DOHH2 (cell line): Measurements from ENCODE around the gene RELN.

ENCODE experiments used
- H3F3A ChIP-seq: fragments of 200-600 bp; sonication (generic), shearing (Covaris generic); 2 replicates; pipeline ENCODE4 v1.6.0; 2016; ENCODE audit warnings: antibody characterized with exemption, mild to moderate bottlenecking; ENCODE audit not compliant: control insufficient read depth, insufficient read depth
- H3K27ac ChIP-seq: fragments of 200-600 bp; sonication (generic); 2 replicates; pipeline ENCODE4 v1.5.1; 2014; ENCODE audit warnings: low read depth, mild to moderate bottlenecking, low read length, moderate library complexity
- H3K27me3 ChIP-seq: fragments of 200-600 bp; sonication (generic); 2 replicates; pipeline ENCODE4 v1.6.1; 2014; ENCODE audit warnings: mild to moderate bottlenecking, low read length, mixed read lengths; ENCODE audit not compliant: control insufficient read depth
- H3K36me3 ChIP-seq: fragments of 200-600 bp; sonication (generic); 2 replicates; pipeline ENCODE4 v1.6.1; 2014; ENCODE audit warnings: mild to moderate bottlenecking, low read length, moderate library complexity, mixed read lengths; ENCODE audit not compliant: control insufficient read depth
- H3K4me1 ChIP-seq: fragments of 200-600 bp; sonication (generic); 2 replicates; pipeline ENCODE4 v1.6.1; 2014; ENCODE audit warnings: mild to moderate bottlenecking, low read length, mixed read lengths; ENCODE audit not compliant: control insufficient read depth
- H3K4me2 ChIP-seq: fragments of 200-600 bp; sonication (generic); 2 replicates; pipeline ENCODE4 v1.6.0; 2014; ENCODE audit warnings: mild to moderate bottlenecking, low read length, moderate library complexity
- H3K4me3 ChIP-seq: fragments of 200-600 bp; sonication (generic); 2 replicates; pipeline ENCODE4 v1.5.1; 2014; ENCODE audit warnings: mild to moderate bottlenecking, low read length, mixed read lengths
- H3K79me2 ChIP-seq: fragments of 200-600 bp; sonication (generic); 2 replicates; pipeline ENCODE4 v1.6.1; 2014; ENCODE audit warnings: mild to moderate bottlenecking, low read length, mixed read lengths; ENCODE audit not compliant: control insufficient read depth
- H3K9me2 ChIP-seq: fragments of 200-600 bp; sonication (generic); replicated peaks from 2 replicates; pipeline ENCODE4 v1.6.1; 2014; ENCODE audit warnings: mild to moderate bottlenecking, low read length, mixed read lengths; ENCODE audit not compliant: control insufficient read depth
- H3K9me3 ChIP-seq: fragments of 200-600 bp; sonication (generic); 2 replicates; pipeline ENCODE4 v1.6.1; 2014; ENCODE audit warnings: antibody characterized with exemption, low read length, mixed read lengths; ENCODE audit not compliant: control insufficient read depth, insufficient read depth
- H4K20me1 ChIP-seq: fragments of 200-600 bp; sonication (generic); 2 replicates; pipeline ENCODE4 v1.6.0; 2014; ENCODE audit warnings: low read depth, mild to moderate bottlenecking, antibody characterized with exemption, low read length, moderate library complexity; ENCODE audit not compliant: control insufficient read depth, insufficient read depth
- CTCF ChIP-seq: fragments of 200-600 bp; sonication (generic); IDR thresholded peaks from one replicate; pipeline ENCODE4 v1.5.1; 2014; ENCODE audit warnings: antibody characterized with exemption, mild to moderate bottlenecking, low read depth, low read length; ENCODE audit not compliant: poor library complexity, severe bottlenecking
- EZH2phosphoT487 ChIP-seq: fragments of 200-600 bp; sonication (generic); IDR thresholded peaks from 2 replicates; pipeline ENCODE4 v1.6.1; 2017; ENCODE audit warnings: borderline replicate concordance, mild to moderate bottlenecking, antibody characterized with exemption, low read length, moderate library complexity, mixed read lengths

RELN gene

GRCh38 chr7:103423467-103424179 is 565.8 kb downstream of the RELN start:
- no peaks in the 10 kb centered on the region for H4K20me1 ChIP-seq
- no peaks in the 10 kb centered on the region for H3K9me3 ChIP-seq
- no peaks in the 10 kb centered on the region for H3K9me2 ChIP-seq
- H3K4me2 ChIP-seq = no peak overlapping the region
- no peaks in the 10 kb centered on the region for H3K36me3 ChIP-seq
- peaks cover 19% of the 10 kb centered on the region for H3K27me3 ChIP-seq
- no peak overlapping the region for H3K4me3 ChIP-seq
- no peak for TF ChIP-seq CTCF
- TF ChIP-seq EZH2phosphoT487 = no peak
- no peaks in the 10 kb centered on the region for H3K79me2 ChIP-seq
- H3K27ac ChIP-seq = no peak overlapping the region
- no peaks in the 10 kb centered on the region for H3K4me1 ChIP-seq
- H3F3A ChIP-seq = no peaks in the 10 kb centered on the region
